Immature natural killer cell (primary cell): ENCODE data around the gene SPATA2L. TPM values are rescaled to one million over a fixed set of nuclear protein-coding genes. Genes with fewer than 3 reads are reported as not detected.
"Not testable (repeated sequence)": the region's sequence is repeated elsewhere in the genome, so short reads cannot be mapped to it uniquely, and the experiment has no call there.

Source experiments
- DNase-seq, 3 donors: peaks; one replicate each; pipeline ENCODE4 v3.0.0; 2022; ENCODE audit warnings: mixed read lengths in 1 of 3
- H3K27ac Mint-ChIP-seq, 6 donors: one replicate each; pipeline ENCODE4 v1.8.0; 2020; ENCODE audit warnings: mixed read lengths in 6 of 6, mild to moderate bottlenecking in 5 of 6, inconsistent platforms in 4 of 6, moderate library complexity in 3 of 6
- H3K27me3 Mint-ChIP-seq, 3 donors: one replicate each; pipeline ENCODE4 v1.8.0; 2020 to 2021; ENCODE audit warnings: low read depth in 3 of 3, mild to moderate bottlenecking in 3 of 3, mixed read lengths in 3 of 3, moderate library complexity in 3 of 3, inconsistent platforms in 1 of 3
- H3K36me3 Mint-ChIP-seq, 3 donors: one replicate each; pipeline ENCODE4 v1.8.0; 2020; ENCODE audit warnings: mixed read lengths in 3 of 3, inconsistent platforms in 2 of 3, mild to moderate bottlenecking in 2 of 3
- H3K4me1 Mint-ChIP-seq, 2 donors: one replicate each; pipeline ENCODE4 v1.8.0; 2020; ENCODE audit warnings: inconsistent platforms in 2 of 2, mild to moderate bottlenecking in 2 of 2, mixed read lengths in 2 of 2, moderate library complexity in 1 of 2
- H3K4me3 Mint-ChIP-seq, 5 donors: one replicate each; pipeline ENCODE4 v1.8.0; 2020; ENCODE audit warnings: mild to moderate bottlenecking in 5 of 5, mixed read lengths in 5 of 5, inconsistent platforms in 3 of 5, moderate library complexity in 3 of 5
- H3K9me3 Mint-ChIP-seq, 6 donors: one replicate each; pipeline ENCODE4 v1.8.0; 2020; ENCODE audit warnings: mild to moderate bottlenecking in 6 of 6, mixed read lengths in 6 of 6, inconsistent platforms in 4 of 6, moderate library complexity in 3 of 6
- polyA plus RNA-seq, 3 donors: library from polyadenylated mRNA; unstranded; fragments of 300-500 nt; fragmentation: Illumina TruSeq; gene quantifications; one replicate each; pipeline ENCODE4 v1.2.3, GENCODE V29; 2021

Gene SPATA2L
- polyA plus RNA-seq, 3 donors from 2014 or later, result 4.7 to 14.5 (median 13.4) TPM

GRCh38 chr16:89708481-89708931, 7.0 kb upstream of the SPATA2L start:
- Mint-ChIP-seq H3K4me1 (peaks cover 6 to 8% of the 10 kb centered on the region in 2 donors), H3K9me3 (no peaks in the 10 kb centered on the region), H3K36me3 (no peaks in the 10 kb centered on the region), H3K4me3 (no peak overlapping the region), H3K27ac (no peak overlapping the region), H3K27me3 (peaks cover 2 to 9% (median 3%) of the 10 kb centered on the region in 3 donors)
- DNase-seq, result no peak

GRCh38 chr16:89707695-89708094, 6.2 kb upstream of the SPATA2L start:
- H3K4me3 Mint-ChIP-seq, result no peak overlapping the region
- no peaks in the 10 kb centered on the region for H3K9me3 Mint-ChIP-seq
- no peak for DNase-seq
- H3K27ac Mint-ChIP-seq, result no peak overlapping the region
- H3K36me3 Mint-ChIP-seq, result no peaks in the 10 kb centered on the region
- peaks cover 7 to 11% of the 10 kb centered on the region in 2 donors for H3K4me1 Mint-ChIP-seq
- H3K27me3 Mint-ChIP-seq, result peaks cover 2 to 9% (median 3%) of the 10 kb centered on the region in 3 donors

GRCh38 chr16:89706518-89707260, 5.2 kb upstream of the SPATA2L start:
- Mint-ChIP-seq H3K4me3 (no peak overlapping the region), H3K4me1 (peaks cover 14 to 17% of the 10 kb centered on the region in 2 donors)

GRCh38 chr16:89705006-89705405, 3.5 kb upstream of the SPATA2L start:
- Mint-ChIP-seq H3K27ac (no peak overlapping the region), H3K4me3 (no peak overlapping the region), H3K4me1 (peaks cover 14 to 21% of the 10 kb centered on the region in 2 donors), H3K9me3 (no peaks in the 10 kb centered on the region), H3K36me3 (no peaks in the 10 kb centered on the region), H3K27me3 (peaks cover 2 to 19% (median 6%) of the 10 kb centered on the region in 3 donors)
- DNase-seq, result no peak

More at GRCh38 chr16:89706518-89707260, 5.2 kb upstream of the SPATA2L start:
- H3K27me3 Mint-ChIP-seq, result peaks cover 2 to 9% (median 3%) of the 10 kb centered on the region in 3 donors
- no peaks in the 10 kb centered on the region for H3K36me3 Mint-ChIP-seq
- no peaks in the 10 kb centered on the region for H3K9me3 Mint-ChIP-seq
- H3K27ac Mint-ChIP-seq, result no peak overlapping the region
- DNase-seq, result no peak

GRCh38 chr16:89704281-89704680, 2.8 kb upstream of the SPATA2L start:
- Mint-ChIP-seq H3K4me1 (peaks cover 15 to 25% of the 10 kb centered on the region in 2 donors), H3K27ac (no peak overlapping the region), H3K9me3 (no peaks in the 10 kb centered on the region), H3K27me3 (peaks cover 3 to 19% (median 6%) of the 10 kb centered on the region in 3 donors), H3K4me3 (no peak overlapping the region), H3K36me3 (no peaks in the 10 kb centered on the region)
- DNase-seq, result no peak

- peaks cover 28 to 39% of the 10 kb centered on the region in 2 donors for H3K4me1 Mint-ChIP-seq
- DNase-seq, result peak; percentile 54 to 64 (median 63)
These were observed 668 bp downstream of the SPATA2L start for GRCh38 chr16:89700649-89701424.

GRCh38 chr16:89700100-89700648, 1.3 kb downstream of the SPATA2L start:
- Mint-ChIP-seq H3K4me3 (peak overlapping the region; percentile 62 to 84 (median 64)), H3K9me3 (no peaks in the 10 kb centered on the region), H3K4me1 (peaks cover 32 to 44% of the 10 kb centered on the region in 2 donors), H3K36me3 (no peaks in the 10 kb centered on the region), H3K27ac (peak overlapping the region; percentile 81 to 88 (median 85)), H3K27me3 (peaks cover 3 to 17% (median 17%) of the 10 kb centered on the region in 3 donors)
- peak; percentile 95 to 96 (median 96) for DNase-seq

More at GRCh38 chr16:89700649-89701424, 668 bp downstream of the SPATA2L start:
- peak overlapping the region; percentile 64 to 84 (median 79) for H3K4me3 Mint-ChIP-seq
- peaks cover 3 to 19% (median 12%) of the 10 kb centered on the region in 3 donors for H3K27me3 Mint-ChIP-seq
- H3K9me3 Mint-ChIP-seq, result no peaks in the 10 kb centered on the region
- H3K27ac Mint-ChIP-seq, result peak overlapping the region; percentile 82 to 92 (median 87)
- H3K36me3 Mint-ChIP-seq, result no peaks in the 10 kb centered on the region

- not testable (repeated sequence) for DNase-seq, H3K9me3 Mint-ChIP-seq, H3K36me3 Mint-ChIP-seq
- Mint-ChIP-seq H3K4me1 (peaks cover 32 to 49% of the 10 kb centered on the region in 2 donors), H3K27me3 (peaks cover 3 to 19% (median 19%) of the 10 kb centered on the region in 3 donors), H3K4me3 (peak overlapping the region; percentile 62 to 84 (median 64)), H3K27ac (peak overlapping the region; percentile 81 to 90 (median 85))
These were observed 1.8 kb downstream of the SPATA2L start for GRCh38 chr16:89699629-89700099.

- Mint-ChIP-seq H3K4me1 (peaks cover 32 to 51% of the 10 kb centered on the region in 2 donors), H3K27ac (peak overlapping the region; percentile 44 to 90 (median 78)), H3K27me3 (peaks cover 5 to 24% (median 23%) of the 10 kb centered on the region in 3 donors), H3K4me3 (peak overlapping the region in 1 of 5 donors; percentile 4)
- not testable (repeated sequence) for H3K9me3 Mint-ChIP-seq, H3K36me3 Mint-ChIP-seq, DNase-seq
These were observed 2.8 kb downstream of the SPATA2L start for GRCh38 chr16:89698717-89699116.

- peak overlapping the region in 2 of 6 donors; percentile 45 for H3K27ac Mint-ChIP-seq
- H3K4me3 Mint-ChIP-seq, result peak overlapping the region in 1 of 5 donors; percentile 27
- peaks cover 4 to 5% (median 5%) of the 10 kb centered on the region in 3 donors for H3K36me3 Mint-ChIP-seq
- peaks cover 32 to 52% of the 10 kb centered on the region in 2 donors for H3K4me1 Mint-ChIP-seq
- H3K27me3 Mint-ChIP-seq, result peaks cover 5 to 28% (median 25%) of the 10 kb centered on the region in 3 donors
- DNase-seq, result no peak
- no peaks in the 10 kb centered on the region for H3K9me3 Mint-ChIP-seq
These were observed 3.7 kb downstream of the SPATA2L start for GRCh38 chr16:89697616-89698331.

- Mint-ChIP-seq H3K27ac (peak overlapping the region; percentile 51 to 88 (median 78)), H3K36me3 (peaks cover 4 to 5% (median 5%) of the 10 kb centered on the region in 3 donors)
These were observed 4.3 kb downstream of the SPATA2L start for GRCh38 chr16:89697161-89697615.

GRCh38 chr16:89696670-89697128, 4.8 kb downstream of the SPATA2L start:
- H3K9me3 Mint-ChIP-seq, result no peaks in the 10 kb centered on the region
- peaks cover 4 to 5% (median 5%) of the 10 kb centered on the region in 3 donors for H3K36me3 Mint-ChIP-seq
- peak overlapping the region; percentile 31 to 75 (median 71) for H3K4me3 Mint-ChIP-seq

More at GRCh38 chr16:89697161-89697615, 4.3 kb downstream of the SPATA2L start:
- Mint-ChIP-seq H3K27me3 (peaks cover 5 to 28% (median 25%) of the 10 kb centered on the region in 3 donors), H3K4me1 (peaks cover 26 to 47% of the 10 kb centered on the region in 2 donors), H3K9me3 (no peaks in the 10 kb centered on the region), H3K4me3 (peak overlapping the region in 2 of 5 donors; percentile 71 to 72)
- no peak for DNase-seq

More at GRCh38 chr16:89696670-89697128, 4.8 kb downstream of the SPATA2L start:
- H3K27me3 Mint-ChIP-seq, result peaks cover 5 to 28% (median 25%) of the 10 kb centered on the region in 3 donors
- DNase-seq, result peak; percentile 82 to 84 (median 83)
- peak overlapping the region; percentile 51 to 88 (median 78) for H3K27ac Mint-ChIP-seq
- peaks cover 24 to 45% of the 10 kb centered on the region in 2 donors for H3K4me1 Mint-ChIP-seq
